ENCODE results near the gene PLEKHA7. TPM values are rescaled to one million over a fixed set of nuclear protein-coding genes. Genes with fewer than 3 reads are reported as not detected.

The PLEKHA7 gene
- total RNA-seq, 1 experiment from 2014 or later: 13.0 TPM

DNA sequence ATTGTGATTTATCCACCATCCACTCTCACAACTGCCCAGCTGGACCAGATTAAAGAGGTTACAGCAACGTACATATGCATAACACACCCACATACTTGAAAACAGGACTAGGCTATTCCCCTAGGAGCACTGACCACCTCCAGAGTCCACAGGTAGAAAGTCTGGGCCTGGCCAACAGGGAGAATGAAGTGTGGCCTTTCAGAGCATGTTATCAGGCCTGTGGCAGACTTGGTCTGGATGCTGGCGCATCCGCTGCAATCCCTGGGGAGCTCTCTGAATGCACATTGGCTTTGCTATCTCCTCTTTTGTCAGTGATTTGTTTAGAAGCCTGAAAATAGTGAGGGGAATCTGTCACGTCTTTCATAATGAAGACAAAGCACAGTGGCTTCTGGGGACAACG, 189.1 kb downstream of the PLEKHA7 start (continued):
- TF ChIP-seq, protein P1, sequence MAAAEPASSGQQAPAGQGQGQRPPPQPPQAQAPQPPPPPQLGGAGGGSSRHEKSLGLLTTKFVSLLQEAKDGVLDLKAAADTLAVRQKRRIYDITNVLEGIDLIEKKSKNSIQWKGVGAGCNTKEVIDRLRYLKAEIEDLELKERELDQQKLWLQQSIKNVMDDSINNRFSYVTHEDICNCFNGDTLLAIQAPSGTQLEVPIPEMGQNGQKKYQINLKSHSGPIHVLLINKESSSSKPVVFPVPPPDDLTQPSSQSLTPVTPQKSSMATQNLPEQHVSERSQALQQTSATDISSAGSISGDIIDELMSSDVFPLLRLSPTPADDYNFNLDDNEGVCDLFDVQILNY (CRISPR knock-in tag; IDR thresholded peaks at IDR 0.05): no peak
- TF ChIP-seq, protein P2, sequence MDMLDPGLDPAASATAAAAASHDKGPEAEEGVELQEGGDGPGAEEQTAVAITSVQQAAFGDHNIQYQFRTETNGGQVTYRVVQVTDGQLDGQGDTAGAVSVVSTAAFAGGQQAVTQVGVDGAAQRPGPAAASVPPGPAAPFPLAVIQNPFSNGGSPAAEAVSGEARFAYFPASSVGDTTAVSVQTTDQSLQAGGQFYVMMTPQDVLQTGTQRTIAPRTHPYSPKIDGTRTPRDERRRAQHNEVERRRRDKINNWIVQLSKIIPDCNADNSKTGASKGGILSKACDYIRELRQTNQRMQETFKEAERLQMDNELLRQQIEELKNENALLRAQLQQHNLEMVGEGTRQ (CRISPR knock-in tag; IDR thresholded peaks at IDR 0.05): no peak
- TF ChIP-seq, protein P3, sequence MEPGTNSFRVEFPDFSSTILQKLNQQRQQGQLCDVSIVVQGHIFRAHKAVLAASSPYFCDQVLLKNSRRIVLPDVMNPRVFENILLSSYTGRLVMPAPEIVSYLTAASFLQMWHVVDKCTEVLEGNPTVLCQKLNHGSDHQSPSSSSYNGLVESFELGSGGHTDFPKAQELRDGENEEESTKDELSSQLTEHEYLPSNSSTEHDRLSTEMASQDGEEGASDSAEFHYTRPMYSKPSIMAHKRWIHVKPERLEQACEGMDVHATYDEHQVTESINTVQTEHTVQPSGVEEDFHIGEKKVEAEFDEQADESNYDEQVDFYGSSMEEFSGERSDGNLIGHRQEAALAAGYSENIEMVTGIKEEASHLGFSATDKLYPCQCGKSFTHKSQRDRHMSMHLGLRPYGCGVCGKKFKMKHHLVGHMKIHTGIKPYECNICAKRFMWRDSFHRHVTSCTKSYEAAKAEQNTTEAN (CRISPR knock-in tag; IDR thresholded peaks at IDR 0.05): no peak
- TF ChIP-seq GRHL2 (CRISPR knock-in tag; IDR thresholded peaks at IDR 0.05; ENCODE audit: insufficient replicate concordance, severe bottlenecking) (no peak), MYBL2 (CRISPR knock-in tag; IDR thresholded peaks at IDR 0.05) (no peak), NFYB (CRISPR knock-in tag; conservative IDR thresholded peaks at IDR 0.05; ENCODE audit: low read depth) (no peak), ZNF138 (CRISPR knock-in tag; conservative IDR thresholded peaks at IDR 0.05) (no peak), ELF4 (CRISPR knock-in tag; IDR thresholded peaks at IDR 0.05; ENCODE audit: low read depth) (no peak)

DNA sequence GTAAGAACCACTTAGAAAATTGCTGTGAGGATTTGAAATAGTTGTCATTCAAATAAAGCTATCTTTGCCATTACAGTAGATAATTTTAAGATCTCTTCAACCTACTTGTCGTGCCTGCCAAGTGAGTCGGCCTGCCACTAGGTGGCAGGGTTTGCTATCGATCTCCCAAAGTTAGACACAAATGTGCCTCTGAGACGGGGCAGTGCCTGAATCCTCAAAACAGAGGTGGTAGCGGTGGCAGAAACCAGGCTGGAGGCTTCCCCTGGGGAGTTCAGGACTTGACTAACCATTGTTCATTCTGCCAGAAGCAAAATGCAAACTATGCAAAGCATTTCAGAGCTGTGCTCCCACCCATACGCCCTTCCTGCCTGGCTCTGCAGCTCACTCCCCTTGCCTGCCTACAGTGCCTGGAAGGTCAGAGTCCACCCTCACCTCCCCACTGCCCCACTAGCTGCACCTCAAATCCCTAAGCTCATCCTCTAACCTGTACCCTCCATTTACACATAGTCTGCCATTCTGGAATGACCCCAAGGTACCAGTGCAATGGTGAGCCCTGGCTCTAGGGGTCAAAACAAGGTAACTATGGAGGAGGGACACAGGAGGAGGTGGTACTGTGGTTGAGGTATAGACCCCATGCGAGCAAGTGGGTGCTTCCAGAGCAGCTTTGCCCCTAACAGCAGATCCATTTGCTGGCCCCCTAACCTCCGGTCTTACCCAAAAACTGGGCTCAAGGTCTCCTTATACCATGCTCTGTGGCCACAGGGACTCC, 193.7 kb downstream of the PLEKHA7 start:
- ChIA-PET CTCF (interaction anchor here (0.6 to 4.1 kb wide), 36 partner anchors 9 to 323 kb away, joined by 3 to 35 read pairs (median 4); partner anchors contain the start of gene PLEKHA7), POLR2A (no interaction called here)
- Mint-ChIP-seq H3K27ac (no peak overlapping the region), H3K27me3 (ENCODE audit: low read depth) (no peaks in the 10 kb centered on the region), H3K36me3 (no peaks in the 10 kb centered on the region), H3K4me1 (peaks cover 9% of the 10 kb centered on the region), H3K9me3 (no peaks in the 10 kb centered on the region), H3K4me3 (no peak overlapping the region)
- DNase-seq (ENCODE audit: low spot score) (peak; percentile 85), ATAC-seq (peak; percentile 94)
- TF ChIP-seq, protein P4, sequence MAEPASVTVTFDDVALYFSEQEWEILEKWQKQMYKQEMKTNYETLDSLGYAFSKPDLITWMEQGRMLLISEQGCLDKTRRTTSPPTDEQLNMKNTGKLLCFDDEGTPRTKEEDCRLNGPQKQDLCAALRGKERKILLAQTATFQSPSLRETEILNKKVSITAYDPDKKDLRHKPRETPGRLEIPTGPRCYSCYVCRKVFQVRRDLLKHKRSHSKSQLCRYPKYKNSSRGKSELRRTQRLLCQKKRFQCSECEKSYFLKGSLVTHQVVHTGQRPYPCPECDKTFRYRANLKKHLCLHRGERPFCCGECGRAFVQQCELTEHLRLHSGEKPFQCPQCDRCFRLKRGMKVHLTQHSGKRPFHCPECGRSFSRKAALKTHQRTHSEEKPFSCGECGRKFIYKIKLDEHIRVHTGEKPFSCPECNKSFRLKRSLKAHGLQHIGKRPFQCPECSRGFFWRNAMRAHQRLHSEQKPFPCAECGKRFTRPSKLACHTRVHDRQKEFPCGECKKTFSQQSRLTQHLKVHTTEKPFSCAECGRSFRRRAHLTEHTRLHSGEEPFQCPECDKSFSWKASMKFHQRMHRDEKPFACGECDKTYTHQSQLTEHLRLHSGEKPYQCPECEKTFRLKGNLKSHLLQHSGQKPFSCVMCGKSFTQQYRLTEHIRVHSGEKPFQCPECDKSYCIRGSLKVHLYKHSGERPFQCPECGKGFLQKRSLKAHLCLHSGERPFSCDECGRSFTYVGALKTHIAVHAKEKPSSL (CRISPR knock-in tag; conservative IDR thresholded peaks at IDR 0.05): no peak
- TF ChIP-seq, protein P5, sequence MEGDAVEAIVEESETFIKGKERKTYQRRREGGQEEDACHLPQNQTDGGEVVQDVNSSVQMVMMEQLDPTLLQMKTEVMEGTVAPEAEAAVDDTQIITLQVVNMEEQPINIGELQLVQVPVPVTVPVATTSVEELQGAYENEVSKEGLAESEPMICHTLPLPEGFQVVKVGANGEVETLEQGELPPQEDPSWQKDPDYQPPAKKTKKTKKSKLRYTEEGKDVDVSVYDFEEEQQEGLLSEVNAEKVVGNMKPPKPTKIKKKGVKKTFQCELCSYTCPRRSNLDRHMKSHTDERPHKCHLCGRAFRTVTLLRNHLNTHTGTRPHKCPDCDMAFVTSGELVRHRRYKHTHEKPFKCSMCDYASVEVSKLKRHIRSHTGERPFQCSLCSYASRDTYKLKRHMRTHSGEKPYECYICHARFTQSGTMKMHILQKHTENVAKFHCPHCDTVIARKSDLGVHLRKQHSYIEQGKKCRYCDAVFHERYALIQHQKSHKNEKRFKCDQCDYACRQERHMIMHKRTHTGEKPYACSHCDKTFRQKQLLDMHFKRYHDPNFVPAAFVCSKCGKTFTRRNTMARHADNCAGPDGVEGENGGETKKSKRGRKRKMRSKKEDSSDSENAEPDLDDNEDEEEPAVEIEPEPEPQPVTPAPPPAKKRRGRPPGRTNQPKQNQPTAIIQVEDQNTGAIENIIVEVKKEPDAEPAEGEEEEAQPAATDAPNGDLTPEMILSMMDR (IDR thresholded peaks at IDR 0.05): peak; percentile 78
- TF ChIP-seq ZNF232 (CRISPR knock-in tag; IDR thresholded peaks at IDR 0.05) (no peak), OVOL2 (CRISPR knock-in tag; IDR thresholded peaks at IDR 0.05; ENCODE audit: borderline replicate concordance) (no peak)

DNA sequence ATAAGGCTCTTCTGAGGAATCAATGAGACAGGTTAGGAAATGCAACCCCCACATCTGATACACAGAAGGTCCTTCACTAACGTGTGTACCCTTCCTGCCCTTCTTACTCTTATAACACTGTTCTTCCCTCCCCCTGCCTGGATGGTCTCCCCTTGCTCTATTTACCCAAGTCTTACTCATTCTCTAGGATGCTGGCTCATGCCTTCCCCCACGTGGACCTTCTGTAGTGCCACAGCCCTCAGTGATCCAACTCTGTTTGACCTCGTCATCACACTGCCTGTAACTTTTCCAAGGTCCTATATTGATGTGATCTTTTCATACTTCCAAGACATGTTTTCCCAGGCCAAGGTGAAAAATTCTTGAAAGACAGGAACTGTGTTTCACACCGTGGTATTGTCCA, 195.9 kb downstream of the PLEKHA7 start:
- no peak for ATAC-seq
- peaks cover 13% of the 10 kb centered on the region for H3K4me1 Mint-ChIP-seq
- H3K9me3 Mint-ChIP-seq: no peaks in the 10 kb centered on the region
- peaks cover 4% of the 10 kb centered on the region; the same call in 1 of the 2 replicates for H3K36me3 Mint-ChIP-seq
- ChIA-PET POLR2A (no interaction called here), CTCF (interaction anchor here (1.2 kb wide), 1 partner anchor 245 kb away, joined by 4 read pairs; no protein-coding TSS in a partner anchor)
- no peaks in the 10 kb centered on the region for H3K27me3 Mint-ChIP-seq (ENCODE audit: low read depth)
- H3K4me3 Mint-ChIP-seq: no peak overlapping the region
- H3K27ac Mint-ChIP-seq: peak overlapping the region; percentile 22; the same call in 1 of the 2 replicates
- DNase-seq (ENCODE audit: low spot score): no peak
- TF ChIP-seq, protein P6, sequence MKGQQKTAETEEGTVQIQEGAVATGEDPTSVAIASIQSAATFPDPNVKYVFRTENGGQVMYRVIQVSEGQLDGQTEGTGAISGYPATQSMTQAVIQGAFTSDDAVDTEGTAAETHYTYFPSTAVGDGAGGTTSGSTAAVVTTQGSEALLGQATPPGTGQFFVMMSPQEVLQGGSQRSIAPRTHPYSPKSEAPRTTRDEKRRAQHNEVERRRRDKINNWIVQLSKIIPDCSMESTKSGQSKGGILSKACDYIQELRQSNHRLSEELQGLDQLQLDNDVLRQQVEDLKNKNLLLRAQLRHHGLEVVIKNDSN (CRISPR knock-in tag; IDR thresholded peaks at IDR 0.05): no peak
- TF ChIP-seq MXD4 (CRISPR knock-in tag; IDR thresholded peaks at IDR 0.05; ENCODE audit: borderline replicate concordance) (no peak), RELA (CRISPR knock-in tag; IDR thresholded peaks at IDR 0.05; ENCODE audit: borderline replicate concordance) (no peak), TEAD4 (CRISPR knock-in tag; IDR thresholded peaks at IDR 0.05) (no peak)
- TF ChIP-seq, protein P7, sequence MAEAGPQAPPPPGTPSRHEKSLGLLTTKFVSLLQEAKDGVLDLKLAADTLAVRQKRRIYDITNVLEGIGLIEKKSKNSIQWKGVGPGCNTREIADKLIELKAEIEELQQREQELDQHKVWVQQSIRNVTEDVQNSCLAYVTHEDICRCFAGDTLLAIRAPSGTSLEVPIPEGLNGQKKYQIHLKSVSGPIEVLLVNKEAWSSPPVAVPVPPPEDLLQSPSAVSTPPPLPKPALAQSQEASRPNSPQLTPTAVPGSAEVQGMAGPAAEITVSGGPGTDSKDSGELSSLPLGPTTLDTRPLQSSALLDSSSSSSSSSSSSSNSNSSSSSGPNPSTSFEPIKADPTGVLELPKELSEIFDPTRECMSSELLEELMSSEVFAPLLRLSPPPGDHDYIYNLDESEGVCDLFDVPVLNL (CRISPR knock-in tag; IDR thresholded peaks at IDR 0.05; ENCODE audit: borderline replicate concordance, low read depth): no peak
- TF ChIP-seq, protein P5 (IDR thresholded peaks at IDR 0.05): no peak

Data from WTC11 (cell line).